AG10803 (cell line): ENCODE results near the gene OXTR.

Experiments used
- DNase-seq: peaks from one replicate; pipeline ENCODE4 v3.0.0; 2010; ENCODE audit warnings: low read depth
- H3K4me3 ChIP-seq: 2 replicates; pipeline ENCODE4 v1.5.1; 2011; ENCODE audit warnings: mild to moderate bottlenecking, low read length, control low read depth
- CTCF ChIP-seq: conservative IDR thresholded peaks from 2 replicates; pipeline ENCODE4 v1.5.1; 2011; ENCODE audit warnings: mild to moderate bottlenecking, low read length, control low read depth, inconsistent platforms

Gene OXTR

GRCh38 chr3:8777978-8778267, 8.5 kb upstream of the OXTR start:
- TF ChIP-seq CTCF, result no peak
- no peak for DNase-seq
- H3K4me3 ChIP-seq, result no peak overlapping the region

GRCh38 chr3:8777201-8777977, 8.0 kb upstream of the OXTR start:
- no peak overlapping the region for H3K4me3 ChIP-seq
- no peak for DNase-seq
- no peak for TF ChIP-seq CTCF

DNA sequence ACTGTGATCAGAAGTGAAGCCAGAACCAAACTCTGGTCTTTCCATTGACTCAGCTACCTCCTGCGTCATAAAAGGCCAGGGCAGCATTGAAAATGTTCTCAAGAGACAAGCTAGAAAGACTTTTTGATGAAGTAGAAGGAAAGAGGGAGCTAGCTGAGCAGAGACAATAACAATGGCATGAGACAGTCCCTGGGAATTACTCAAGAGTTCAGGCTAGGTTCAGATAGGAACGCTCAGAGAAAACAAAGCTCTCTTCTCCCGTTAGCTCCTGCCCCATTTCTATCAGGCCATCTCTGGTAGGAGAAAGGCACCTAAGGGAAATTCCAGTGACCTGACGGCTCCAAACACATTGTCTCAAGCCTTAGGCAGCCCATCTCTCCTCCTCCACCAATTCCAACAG, 7.0 kb upstream of the OXTR start:
- DNase-seq, result peak; percentile 75
- TF ChIP-seq CTCF, result no peak
- no peak overlapping the region for H3K4me3 ChIP-seq

DNA sequence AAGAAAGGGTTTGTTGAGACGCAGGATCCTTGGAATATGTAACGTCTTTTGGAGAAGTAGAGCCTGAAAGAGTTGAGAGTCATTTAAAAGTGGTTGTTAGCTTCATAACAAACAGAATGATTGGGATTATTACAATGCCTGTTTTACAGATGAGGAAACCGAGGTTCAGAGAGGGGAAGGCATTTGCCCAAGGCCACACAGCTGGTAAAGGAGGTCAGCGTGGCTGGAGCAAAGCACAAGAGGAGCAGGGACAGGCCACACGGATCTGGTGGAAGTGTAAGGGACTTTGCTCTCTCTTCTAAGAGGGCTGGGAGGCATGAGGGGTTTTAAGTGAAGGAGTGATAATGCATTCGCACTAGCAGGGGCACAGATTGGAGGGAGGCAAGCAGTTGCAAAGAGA, 6.2 kb upstream of the OXTR start:
- no peak overlapping the region for H3K4me3 ChIP-seq
- no peak for TF ChIP-seq CTCF
- no peak for DNase-seq

DNA sequence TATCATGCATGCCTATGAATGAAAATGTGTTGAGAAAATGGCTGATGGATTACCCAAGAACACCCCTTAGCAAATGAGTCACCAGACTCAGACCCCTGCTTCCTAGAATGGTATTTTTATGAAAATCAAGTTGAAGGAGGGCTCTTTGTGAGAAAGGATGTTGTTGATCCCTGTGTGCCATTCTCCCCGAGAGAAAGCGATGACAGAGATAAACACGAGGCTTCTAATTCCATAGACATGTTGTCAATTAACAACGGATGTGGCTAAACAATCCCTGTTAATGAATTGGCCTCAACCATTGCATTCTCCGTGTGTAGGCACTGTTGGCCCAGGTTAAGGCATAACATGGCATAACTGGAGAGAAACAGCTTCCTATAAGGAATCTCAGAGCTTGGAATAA, 5.8 kb upstream of the OXTR start:
- DNase-seq, result peak; percentile 40
- H3K4me3 ChIP-seq, result no peak overlapping the region
- TF ChIP-seq CTCF, result no peak

- TF ChIP-seq CTCF, result no peak
- DNase-seq, result peak; percentile 27
- no peak overlapping the region for H3K4me3 ChIP-seq
These were observed 4.6 kb upstream of the OXTR start for GRCh38 chr3:8773941-8774542.

GRCh38 chr3:8768364-8769087, 887 bp downstream of the OXTR start:
- no peak for TF ChIP-seq CTCF
- DNase-seq, result no peak
- H3K4me3 ChIP-seq, result peak overlapping the region; percentile 89
